Fibroblast of the aortic adventitia (primary cell): ENCODE data around the gene TDRD12. TPM values are rescaled to one million over a fixed set of nuclear protein-coding genes. Genes with fewer than 3 reads are reported as not detected.

Experiments
- DNase-seq: peaks from one replicate; pipeline ENCODE4 v3.0.0-alpha.2; 2010; ENCODE audit warnings: low read depth
- H3K4me3 ChIP-seq: 2 replicates; pipeline ENCODE4 v1.5.1; 2011; ENCODE audit warnings: low read depth, mild to moderate bottlenecking, control low read depth, low read length, moderate library complexity
- CTCF ChIP-seq: IDR thresholded peaks from 2 replicates; pipeline ENCODE4 v1.5.1; 2011; ENCODE audit warnings: mild to moderate bottlenecking, low read length, control low read depth, inconsistent platforms; ENCODE audit not compliant: insufficient read depth
- total RNA-seq: library from RNA; depleted of rRNA; stranded (reverse); fragments of >200 nt; gene quantifications from 2 replicates; pipeline ENCODE4 v1.2.3, GENCODE V29; 2012; ENCODE audit warnings: low replicate concordance

The TDRD12 gene
- total RNA-seq, 1 donor = 0.36 TPM

- no peak for TF ChIP-seq CTCF
- peak; percentile 96 for DNase-seq
- H3K4me3 ChIP-seq = peak within 1 kb of the TSS; percentile 95
These were observed 44.4 kb upstream of the TDRD12 start, which contains the start of gene ANKRD27 for GRCh38 chr19:32674931-32675719. TSS of gene ANKRD27 (minus strand) at chr19:32675180. CDS start at chr19:32659015, 16,165 bp downstream.

- no peak for TF ChIP-seq CTCF
These were observed 43.8 kb upstream of the TDRD12 start, which contains the start of gene RGS9BP for GRCh38 chr19:32675720-32676185. TSS of gene RGS9BP (plus strand) at chr19:32675848. CDS start at chr19:32676264, 416 bp downstream.

GRCh38 chr19:32676186-32676894, 43.2 kb upstream of the TDRD12 start:
- no peak for TF ChIP-seq CTCF
- no peak for DNase-seq
- no peak overlapping the region for H3K4me3 ChIP-seq

More at GRCh38 chr19:32675720-32676185, 43.8 kb upstream of the TDRD12 start, which contains the start of gene RGS9BP:
- peak; percentile 65 for DNase-seq
- H3K4me3 ChIP-seq = peak within 1 kb of the TSS; percentile 95

- H3K4me3 ChIP-seq = no peak overlapping the region
These were observed 42.6 kb upstream of the TDRD12 start for GRCh38 chr19:32676895-32677359.

GRCh38 chr19:32677657-32678056, 41.9 kb upstream of the TDRD12 start:
- peak; percentile 4 for TF ChIP-seq CTCF
- no peak overlapping the region for H3K4me3 ChIP-seq
- no peak for DNase-seq

More at GRCh38 chr19:32676895-32677359, 42.6 kb upstream of the TDRD12 start:
- TF ChIP-seq CTCF = no peak
- DNase-seq = no peak

- no peak overlapping the region for H3K4me3 ChIP-seq
- no peak for DNase-seq
- no peak for TF ChIP-seq CTCF
These were observed 38.6 kb upstream of the TDRD12 start for GRCh38 chr19:32680986-32681385.
